H1 (cell line): Measurements from ENCODE around the gene C11orf71. TPM values are rescaled to one million over a fixed set of nuclear protein-coding genes. Genes with fewer than 3 reads are reported as not detected.

Experiments
- CTCF ChIA-PET: fragments of 300-600 bp; sonication (Branson Sonifier 250); formaldehyde crosslinking; loops from one replicate; lab custom pipeline; 2021; ENCODE audit not compliant: partially characterized antibody; lab: Charles Lee
- POLR2A ChIA-PET: fragments of 300-600 bp; sonication (Branson Sonifier 250); formaldehyde crosslinking; loops from one replicate; lab custom pipeline; 2021; ENCODE audit warnings: inconsistent platforms; ENCODE audit not compliant: partially characterized antibody; lab: Charles Lee
- DNase-seq, 2 experiments: peaks; one replicate each; pipeline versions ENCODE4 v3.0.0 to v3.0.0-alpha.2; 2010 to 2022; ENCODE audit warnings: low spot score in 2 of 2, low read depth in 1 of 2, mixed read lengths in 1 of 2
- FAIRE-seq: peaks from 2 replicates; lab custom pipeline; 2011; peaks lifted over from hg19 to GRCh38; lab: Jason Lieb, UNC
- H2AFZ ChIP-seq: 2 replicates; pipeline ENCODE4 v1.8.1; 2012; ENCODE audit warnings: low read length, inconsistent platforms
- H2AK5ac ChIP-seq: 2 replicates; pipeline ENCODE4 v1.6.1; 2013; ENCODE audit warnings: low read depth, low read length
- H2BK120ac ChIP-seq: replicated peaks from 2 replicates; pipeline ENCODE3; 2013; ENCODE audit warnings: low read depth, low read length, inconsistent platforms
- H2BK12ac ChIP-seq: 2 replicates; pipeline ENCODE4 v1.6.1; 2013; ENCODE audit warnings: low read depth, low read length
- H2BK15ac ChIP-seq: 2 replicates; pipeline ENCODE4 v1.6.1; 2013; ENCODE audit warnings: low read length
- H2BK20ac ChIP-seq: 2 replicates; pipeline ENCODE4 v1.6.1; 2013; ENCODE audit warnings: low read length
- H2BK5ac ChIP-seq: 2 replicates; pipeline ENCODE4 v1.6.1; 2013; ENCODE audit warnings: low read depth, low read length
- H3K14ac ChIP-seq: 2 replicates; pipeline ENCODE4 v1.6.1; 2013; ENCODE audit warnings: inconsistent platforms; ENCODE audit not compliant: insufficient read length
- H3K18ac ChIP-seq: 2 replicates; pipeline ENCODE4 v1.6.1; 2013; ENCODE audit warnings: low read length; ENCODE audit errors: extremely low read depth
- H3K23ac ChIP-seq: 2 replicates; pipeline ENCODE4 v1.6.1; 2013; ENCODE audit warnings: inconsistent platforms; ENCODE audit not compliant: insufficient read length
- H3K23me2 ChIP-seq: 2 replicates; pipeline ENCODE4 v1.6.1; 2013; ENCODE audit warnings: low read depth, low read length
- H3K27ac ChIP-seq: 2 replicates; pipeline ENCODE4 v1.6.1; 2011; ENCODE audit warnings: low read depth, low read length, inconsistent platforms
- H3K27me3 ChIP-seq, 4 experiments: replicated peaks in 1 of 4; 1 replicate in 1 of 4; 2 replicates in 3 of 4; pipeline versions ENCODE4 v1.6.1 to v1.8.1; 2011 to 2013; ENCODE audit warnings: low read length in 3 of 4, mild to moderate bottlenecking in 3 of 4, inconsistent platforms in 2 of 4, mixed read lengths in 2 of 4, moderate library complexity in 1 of 4; ENCODE audit not compliant: control insufficient read depth in 3 of 4, insufficient read depth in 3 of 4; ENCODE audit errors: extremely low read depth in 1 of 4
- H3K36me3 ChIP-seq, 4 experiments: 2 replicates each; pipeline versions ENCODE4 v1.6.1 to v1.8.1; 2011 to 2013; ENCODE audit warnings: mild to moderate bottlenecking in 4 of 4, low read length in 3 of 4, moderate library complexity in 2 of 4, control low read depth in 1 of 4, inconsistent platforms in 1 of 4; ENCODE audit not compliant: insufficient read depth in 4 of 4, control insufficient read depth in 2 of 4
- H3K4ac ChIP-seq: replicated peaks from 2 replicates; pipeline ENCODE3; 2013; ENCODE audit warnings: low read length, low read depth, mixed read lengths, inconsistent platforms; ENCODE audit not compliant: insufficient read length
- H3K4me1 ChIP-seq, 4 experiments: replicated peaks in 1 of 4; 1 replicate in 1 of 4; 2 replicates in 3 of 4; pipeline versions ENCODE4 v1.6.1 to v1.8.1; 2011 to 2013; ENCODE audit warnings: low read length in 3 of 4, inconsistent platforms in 2 of 4, mixed read lengths in 1 of 4; ENCODE audit not compliant: insufficient read depth in 4 of 4, control insufficient read depth in 3 of 4
- H3K4me2 ChIP-seq, 2 experiments: 2 replicates each; pipeline versions ENCODE4 v1.6.1 to v1.8.1; 2011 to 2013; ENCODE audit warnings: low read depth in 2 of 2, low read length in 2 of 2, control low read depth in 1 of 2, inconsistent platforms in 1 of 2, mild to moderate bottlenecking in 1 of 2; ENCODE audit not compliant: insufficient read depth in 1 of 2
- H3K4me3 ChIP-seq, 4 experiments: fragments of 200-600, 300-600 bp in 1 of 4; sonication (generic), shearing (Covaris generic), sonication (Bioruptor Twin) in 1 of 4; 2 replicates each; pipeline versions ENCODE4 v1.5.1 to v1.8.1; 2011 to 2016; ENCODE audit warnings: low read length in 4 of 4, low read depth in 3 of 4, control low read depth in 2 of 4, inconsistent platforms in 2 of 4, mild to moderate bottlenecking in 2 of 4, mixed read lengths in 1 of 4, moderate library complexity in 1 of 4; ENCODE audit not compliant: insufficient read depth in 2 of 4; ENCODE audit errors: extremely low read depth in 1 of 4
- H3K56ac ChIP-seq: replicated peaks from 2 replicates; pipeline ENCODE3; 2013; ENCODE audit warnings: low read depth, mild to moderate bottlenecking, mixed read lengths, low read length, inconsistent platforms; ENCODE audit not compliant: insufficient read length
- H3K79me1 ChIP-seq: 2 replicates; pipeline ENCODE4 v1.6.1; 2013; ENCODE audit warnings: low read depth, low read length, control low read depth
- H3K79me2 ChIP-seq, 2 experiments: 2 replicates each; pipeline versions ENCODE4 v1.6.1 to v1.8.1; 2012 to 2013; ENCODE audit warnings: low read length in 2 of 2, mild to moderate bottlenecking in 2 of 2, inconsistent platforms in 1 of 2; ENCODE audit not compliant: insufficient read depth in 2 of 2, control insufficient read depth in 1 of 2
- H3K9ac ChIP-seq, 4 experiments: replicated peaks in 1 of 4; 1 replicate in 1 of 4; 2 replicates in 3 of 4; pipeline versions ENCODE4 v1.6.1 to v1.8.1; 2011 to 2013; ENCODE audit warnings: low read depth in 3 of 4, low read length in 3 of 4, control low read depth in 2 of 4, mild to moderate bottlenecking in 2 of 4, moderate library complexity in 2 of 4, inconsistent platforms in 1 of 4; ENCODE audit errors: extremely low read depth in 1 of 4
- H3K9me3 ChIP-seq, 2 experiments: 2 replicates each; pipeline versions ENCODE4 v1.6.1 to v1.8.1; 2012 to 2013; ENCODE audit warnings: mild to moderate bottlenecking in 2 of 2, moderate library complexity in 2 of 2, control low read depth in 1 of 2, inconsistent platforms in 1 of 2, low read depth in 1 of 2, low read length in 1 of 2, mixed read lengths in 1 of 2; ENCODE audit not compliant: insufficient read depth in 2 of 2
- H4K20me1 ChIP-seq, 2 experiments: replicated peaks in 1 of 2; 2 replicates each; pipeline versions ENCODE3 to v1.8.1; 2011 to 2013; ENCODE audit warnings: inconsistent platforms in 2 of 2, low read length in 2 of 2, mild to moderate bottlenecking in 1 of 2; ENCODE audit not compliant: insufficient read depth in 2 of 2, control insufficient read depth in 1 of 2
- H4K5ac ChIP-seq: 2 replicates; pipeline ENCODE4 v1.6.1; 2013; ENCODE audit warnings: low read length, low read depth, mixed read lengths, inconsistent platforms; ENCODE audit not compliant: insufficient read length
- H4K8ac ChIP-seq: 2 replicates; pipeline ENCODE4 v1.8.0; 2013; ENCODE audit warnings: mild to moderate bottlenecking, moderate library complexity, low read length, inconsistent platforms; ENCODE audit not compliant: insufficient read depth; ENCODE audit errors: extremely low read depth
- H4K91ac ChIP-seq: replicated peaks from 2 replicates; pipeline ENCODE3; 2013; ENCODE audit warnings: low read length, mixed read lengths, inconsistent platforms; ENCODE audit not compliant: insufficient read length
- CTCF ChIP-seq, 3 experiments: IDR thresholded peaks; 1 replicate in 2 of 3; 2 replicates in 1 of 3; pipeline versions ENCODE4 v1.5.1 to v1.6.1; 2011; ENCODE audit warnings: low read length in 3 of 3, mild to moderate bottlenecking in 3 of 3, inconsistent platforms in 2 of 3, low read depth in 1 of 3, moderate library complexity in 1 of 3; ENCODE audit not compliant: insufficient read depth in 1 of 3; ENCODE audit errors: control extremely low read depth in 1 of 3
- PHF8 ChIP-seq: fragments of 200-600 bp; sonication (generic); conservative IDR thresholded peaks from 2 replicates; pipeline ENCODE4 v1.7.1; 2012; ENCODE audit warnings: low read depth, mild to moderate bottlenecking, inconsistent platforms, low read length, moderate library complexity
- YY1 ChIP-seq: IDR thresholded peaks from 2 replicates; pipeline ENCODE4 v1.6.1; 2011; ENCODE audit warnings: low read depth, mild to moderate bottlenecking, low read length
- WGBS, 2 experiments: shearing (Covaris generic) in 1 of 2; methylation state at CpG; one replicate each; pipeline versions ENCODE4 v1.1.6 to v1.1.7; 2013 to 2015; ENCODE audit warnings: low lambda C conversion rate in 2 of 2, mixed read lengths in 2 of 2, inconsistent platforms in 1 of 2, low coverage in 1 of 2, missing lambda C conversion rate in 1 of 2; ENCODE audit not compliant: insufficient replicate concordance in 2 of 2, insufficient coverage in 1 of 2, insufficient read length in 1 of 2; ENCODE audit errors: extremely low coverage in 1 of 2, missing lambda C conversion rate in 1 of 2; 5-methylcytosine and 5-hydroxymethylcytosine counted together
- polyA plus RNA-seq, 7 experiments: library from polyadenylated mRNA; depleted of rRNA in 3 of 7; stranded (reverse) in 5 of 7; unstranded in 2 of 7; fragments of >200 nt in 5 of 7; fragments of 200-250 nt in 2 of 7; gene quantifications; 1 replicate in 5 of 7; 2 replicates in 1 of 7; 4 replicates in 1 of 7; pipeline versions ENCODE4 v1.2.1 to v1.2.3, GENCODE V29; 2011 to 2013; ENCODE audit warnings: missing spikeins in 2 of 7, mixed read lengths in 2 of 7
- total RNA-seq: library from RNA; stranded (reverse); fragmentation: NEBNext Ultra II Directional; extraction: Animal tissue kit (Norgen Biotek cat#: 25700); gene quantifications from 2 replicates; pipeline ENCODE4 v1.2.1, GENCODE V29; 2021

The C11orf71 gene
- total and polyA plus RNA-seq, 2 of the 8 experiments (the other 6 are each of a cell fraction or from before 2014, with no cell fraction given) = 5.4 to 8.7 TPM

- H3K36me3 ChIP-seq = peaks cover 2 to 25% (median 8%) of the 10 kb centered on the region in 4 experiments; a peak in 5 of 8 replicates
- H2BK15ac ChIP-seq = 0 out of 2 replicates have a peak overlapping the region, but pooled peaks have one; percentile 47
- FAIRE-seq (no peak), DNase-seq (no peak)
- no peak overlapping the region for H3K23ac ChIP-seq
- no peaks in the 10 kb centered on the region for H3K9me3 ChIP-seq
- H3K4me1 ChIP-seq = no peaks in the 10 kb centered on the region; a peak in 1 of 7 replicates
- peak overlapping the region; percentile 90 for H3K18ac ChIP-seq
- ChIA-PET POLR2A (interaction anchor here (0.7 to 1.8 kb wide), 7 partner anchors 11 to 149 kb away, joined by 3 to 14 read pairs (median 5); no protein-coding TSS in a partner anchor), CTCF (interaction anchor here (1.3 kb wide), 1 partner anchor 9 kb away, joined by 3 read pairs; no protein-coding TSS in a partner anchor)
- peak overlapping the region; percentile 91 for H4K5ac ChIP-seq
- TF ChIP-seq CTCF (IDR thresholded peaks at IDR 0.05; ENCODE audit: control extremely low read depth in 1 of 3, insufficient read depth in 1 of 3, low read depth in 1 of 3, low read length in 3 of 3) (peak in 1 of 3 experiments; percentile 15; a peak in 1 of 4 replicates), PHF8 (peak; percentile 7; the same call in 1 of the 2 replicates), YY1 (no peak)
- H3K27ac ChIP-seq = peak overlapping the region; percentile 99
- peak overlapping the region; percentile 99; the same call in 1 of the 2 replicates for H4K8ac ChIP-seq
- H3K79me1 ChIP-seq = no peaks in the 10 kb centered on the region
- H3K27me3 ChIP-seq = no peaks in the 10 kb centered on the region
- peak overlapping the region; percentile 89 to 95 for H3K4me2 ChIP-seq
- H2BK12ac ChIP-seq = peak overlapping the region; percentile 65; the same call in 1 of the 2 replicates
- peak overlapping the region; percentile 83 to 94 (median 90) for H3K4me3 ChIP-seq
- H3K14ac ChIP-seq = no peak overlapping the region
- peak overlapping the region; percentile 64 to 98 (median 97) for H3K9ac ChIP-seq
- H4K20me1 ChIP-seq = peaks cover 0 to 2% of the 10 kb centered on the region in 2 experiments
- H2BK5ac ChIP-seq = peak overlapping the region; percentile 100
- H2AFZ ChIP-seq = no peak overlapping the region
- H2AK5ac ChIP-seq = no peak overlapping the region; the same call in 1 of the 2 replicates
- H3K23me2 ChIP-seq = peaks cover 8% of the 10 kb centered on the region; the same call in 1 of the 2 replicates
- WGBS, 2 experiments = 0% methylated on average over 8 of the region's 8 CpGs; no CpG with 5 or more reads in 1 of the 2 experiments
- no peak overlapping the region for H2BK120ac ChIP-seq
- H4K91ac ChIP-seq = peak overlapping the region; percentile 15
- no peak overlapping the region for H2BK20ac ChIP-seq
- peak overlapping the region; percentile 24 for H3K56ac ChIP-seq
- peaks cover 0 to 63% of the 10 kb centered on the region in 2 experiments; a peak in 3 of 4 replicates for H3K79me2 ChIP-seq
- peak overlapping the region; percentile 8 for H3K4ac ChIP-seq
These were observed 558 bp upstream of the C11orf71 start for GRCh38 chr11:114400915-114401223.
